ENCODE results near the gene FRMD4A. TPM values are rescaled to one million over a fixed set of nuclear protein-coding genes. Genes with fewer than 3 reads are reported as not detected.

The FRMD4A gene
- total RNA-seq, 1 donor from 2014 or later, result 20.2 TPM

GRCh38 chr10:13950543-13950939 lies 380.2 kb downstream of the FRMD4A start:
- no peak overlapping the region for H3K9ac ChIP-seq

DNA sequence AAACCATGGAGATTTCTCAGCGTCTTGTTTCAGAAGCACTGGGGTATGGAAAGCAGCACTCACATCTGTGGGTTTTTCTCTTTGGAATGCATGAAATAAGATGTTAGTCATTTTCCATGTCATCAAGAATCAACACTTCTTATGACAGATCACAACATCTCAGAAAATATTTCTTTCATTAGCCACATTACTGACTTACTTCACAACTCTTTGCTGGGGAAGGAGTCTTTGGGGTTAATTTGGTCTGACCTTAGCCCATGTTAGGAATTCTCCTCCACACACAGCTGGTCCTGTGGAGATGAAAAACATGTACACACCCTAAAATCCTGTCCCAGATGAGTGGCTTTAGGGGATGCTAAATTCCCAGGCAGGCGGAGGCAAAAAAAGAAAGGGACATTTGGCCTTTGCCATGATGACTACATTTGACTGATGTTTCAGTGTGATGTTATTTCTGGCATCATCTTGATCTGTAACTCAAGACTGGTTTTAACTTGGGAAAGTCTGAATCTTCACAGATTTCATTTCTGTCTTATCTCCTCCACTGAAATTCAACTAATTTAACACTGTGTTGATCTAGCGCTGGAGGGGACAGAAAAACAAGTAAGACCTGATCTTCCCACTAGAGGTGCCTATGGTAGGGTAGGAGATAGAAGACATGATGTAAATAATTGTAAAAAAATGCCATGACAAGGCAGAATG lies 380.7 kb downstream of the FRMD4A start:
- Histone ChIP-seq H3F3A (ENCODE audit: low read depth) (no peaks in the 10 kb centered on the region), H3K79me2 (ENCODE audit: low read depth) (no peaks in the 10 kb centered on the region), H3K4me3 (no peak overlapping the region), H2AFZ (replicated peaks) (no peak overlapping the region), H3K4me2 (no peak overlapping the region), H3K9me3 (ENCODE audit: low read depth) (no peaks in the 10 kb centered on the region), H4K20me1 (ENCODE audit: low read depth) (no peaks in the 10 kb centered on the region), H3K4me1 (peaks cover 10% of the 10 kb centered on the region), H3K9ac (no peak overlapping the region), H3K27ac (no peak overlapping the region), H3K27me3 (no peaks in the 10 kb centered on the region), H3K36me3 (no peaks in the 10 kb centered on the region)
- H3K9me3 Mint-ChIP-seq, result peaks cover 6% of the 10 kb centered on the region
- no peak overlapping the region for H3K27ac Mint-ChIP-seq
- no peaks in the 10 kb centered on the region for H3K27me3 Mint-ChIP-seq (ENCODE audit: insufficient read depth, low read depth)
- no peak for DNase-seq (ENCODE audit: low spot score)
- H3K4me3 Mint-ChIP-seq, result no peak overlapping the region
- peaks cover 3% of the 10 kb centered on the region for H3K36me3 Mint-ChIP-seq
- TF ChIP-seq EZH2 (IDR thresholded peaks at IDR 0.05) (no peak), EZH2phosphoT487 (IDR thresholded peaks at IDR 0.05) (no peak)
- TF ChIP-seq, protein P1, sequence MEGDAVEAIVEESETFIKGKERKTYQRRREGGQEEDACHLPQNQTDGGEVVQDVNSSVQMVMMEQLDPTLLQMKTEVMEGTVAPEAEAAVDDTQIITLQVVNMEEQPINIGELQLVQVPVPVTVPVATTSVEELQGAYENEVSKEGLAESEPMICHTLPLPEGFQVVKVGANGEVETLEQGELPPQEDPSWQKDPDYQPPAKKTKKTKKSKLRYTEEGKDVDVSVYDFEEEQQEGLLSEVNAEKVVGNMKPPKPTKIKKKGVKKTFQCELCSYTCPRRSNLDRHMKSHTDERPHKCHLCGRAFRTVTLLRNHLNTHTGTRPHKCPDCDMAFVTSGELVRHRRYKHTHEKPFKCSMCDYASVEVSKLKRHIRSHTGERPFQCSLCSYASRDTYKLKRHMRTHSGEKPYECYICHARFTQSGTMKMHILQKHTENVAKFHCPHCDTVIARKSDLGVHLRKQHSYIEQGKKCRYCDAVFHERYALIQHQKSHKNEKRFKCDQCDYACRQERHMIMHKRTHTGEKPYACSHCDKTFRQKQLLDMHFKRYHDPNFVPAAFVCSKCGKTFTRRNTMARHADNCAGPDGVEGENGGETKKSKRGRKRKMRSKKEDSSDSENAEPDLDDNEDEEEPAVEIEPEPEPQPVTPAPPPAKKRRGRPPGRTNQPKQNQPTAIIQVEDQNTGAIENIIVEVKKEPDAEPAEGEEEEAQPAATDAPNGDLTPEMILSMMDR (IDR thresholded peaks at IDR 0.05), result no peak
- peaks cover 19% of the 10 kb centered on the region for H3K4me1 Mint-ChIP-seq

More at GRCh38 chr10:13950543-13950939, 380.2 kb downstream of the FRMD4A start:
- no peak overlapping the region for H3K4me3 ChIP-seq
- H3K36me3 ChIP-seq, result no peaks in the 10 kb centered on the region
- H3K27ac ChIP-seq, result no peak overlapping the region
- no peak overlapping the region for H3K4me2 ChIP-seq
- Mint-ChIP-seq H3K4me1 (peaks cover 13% of the 10 kb centered on the region), H3K4me3 (no peak overlapping the region), H3K27me3 (ENCODE audit: insufficient read depth, low read depth) (no peaks in the 10 kb centered on the region), H3K27ac (no peak overlapping the region), H3K36me3 (peaks cover 3% of the 10 kb centered on the region), H3K9me3 (peaks cover 6% of the 10 kb centered on the region)
- H3F3A ChIP-seq (ENCODE audit: low read depth), result no peaks in the 10 kb centered on the region
- no peaks in the 10 kb centered on the region for H3K9me3 ChIP-seq (ENCODE audit: low read depth)
- H3K4me1 ChIP-seq, result peaks cover 8% of the 10 kb centered on the region
- no peaks in the 10 kb centered on the region for H4K20me1 ChIP-seq (ENCODE audit: low read depth)
- H2AFZ ChIP-seq (replicated peaks), result no peak overlapping the region
- H3K79me2 ChIP-seq (ENCODE audit: low read depth), result no peaks in the 10 kb centered on the region
- TF ChIP-seq, protein P1 (IDR thresholded peaks at IDR 0.05), result no peak
- H3K27me3 ChIP-seq, result no peaks in the 10 kb centered on the region
- no peak for DNase-seq (ENCODE audit: low spot score)

DNA sequence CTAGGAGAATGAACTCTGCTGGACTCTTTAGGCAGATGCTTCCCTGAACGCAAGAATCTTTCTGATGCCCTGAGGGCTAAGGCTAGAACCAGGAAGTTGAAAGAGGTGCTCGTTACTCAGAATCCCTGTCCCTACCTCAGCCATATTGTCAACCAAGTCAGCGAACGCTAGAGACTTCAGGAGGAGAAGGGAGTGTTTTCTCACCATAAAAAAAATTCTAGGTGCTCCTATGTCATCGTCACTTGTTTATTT lies 384.6 kb downstream of the FRMD4A start:
- Mint-ChIP-seq H3K4me3 (no peak overlapping the region), H3K4me1 (peaks cover 29% of the 10 kb centered on the region), H3K27ac (peak overlapping the region; percentile 65), H3K9me3 (peaks cover 4% of the 10 kb centered on the region), H3K36me3 (peaks cover 2% of the 10 kb centered on the region), H3K27me3 (ENCODE audit: insufficient read depth, low read depth) (peaks cover 4% of the 10 kb centered on the region)
- TF ChIP-seq EZH2 (IDR thresholded peaks at IDR 0.05), result no peak
- TF ChIP-seq, protein P1 (IDR thresholded peaks at IDR 0.05), result no peak
- no peak for TF ChIP-seq EZH2phosphoT487 (IDR thresholded peaks at IDR 0.05)
- no peak overlapping the region for H3K4me3 ChIP-seq
- no peaks in the 10 kb centered on the region for H3K27me3 ChIP-seq
- DNase-seq (ENCODE audit: low spot score), result no peak
- no peak overlapping the region for H3K4me2 ChIP-seq
- H3K79me2 ChIP-seq (ENCODE audit: low read depth), result no peaks in the 10 kb centered on the region
- no peak overlapping the region for H3K9ac ChIP-seq
- H3K4me1 ChIP-seq, result peaks cover 10% of the 10 kb centered on the region
- H3K9me3 ChIP-seq (ENCODE audit: low read depth), result no peaks in the 10 kb centered on the region
- no peak overlapping the region for H2AFZ ChIP-seq (replicated peaks)
- H4K20me1 ChIP-seq (ENCODE audit: low read depth), result no peaks in the 10 kb centered on the region
- H3F3A ChIP-seq (ENCODE audit: low read depth), result no peaks in the 10 kb centered on the region
- no peak overlapping the region for H3K27ac ChIP-seq
- no peaks in the 10 kb centered on the region for H3K36me3 ChIP-seq

Measured in neural progenitor cell (in vitro differentiated cells).